Neural progenitor cell (in vitro differentiated cells): ENCODE results near the gene NEURL1. TPM values are rescaled to one million over a fixed set of nuclear protein-coding genes. Genes with fewer than 3 reads are reported as not detected.

Source experiments
- DNase-seq: peaks from one replicate; pipeline ENCODE4 v3.0.0-alpha.2; 2016; ENCODE audit warnings: low spot score
- H2AFZ ChIP-seq: fragments of 200-600 bp; sonication (generic); replicated peaks from 2 replicates; pipeline ENCODE4 v1.6.1; 2016; ENCODE audit warnings: antibody characterized with exemption
- H3F3A ChIP-seq: fragments of 200-600 bp; sonication (generic); 2 replicates; pipeline ENCODE4 v1.6.1; 2016; ENCODE audit warnings: antibody characterized with exemption, low read depth
- H3K27ac ChIP-seq: fragments of 200-600 bp; sonication (generic); 2 replicates; pipeline ENCODE4 v1.5.1; 2016; ENCODE audit warnings: mild to moderate bottlenecking
- H3K27me3 ChIP-seq: fragments of 200-600 bp; sonication (generic); 2 replicates; pipeline ENCODE4 v1.6.1; 2016; ENCODE audit warnings: mild to moderate bottlenecking, moderate library complexity
- H3K36me3 ChIP-seq: fragments of 200-600 bp; sonication (generic); 2 replicates; pipeline ENCODE4 v1.5.1; 2016
- H3K4me1 ChIP-seq: fragments of 200-600 bp; sonication (generic); 2 replicates; pipeline ENCODE4 v1.6.1; 2016; ENCODE audit warnings: mixed run types
- H3K4me2 ChIP-seq: fragments of 200-600 bp; sonication (generic); 2 replicates; pipeline ENCODE4 v1.6.1; 2016
- H3K4me3 ChIP-seq: fragments of 200-600 bp; sonication (generic); 2 replicates; pipeline ENCODE4 v1.5.1; 2016
- H3K79me2 ChIP-seq: fragments of 200-600 bp; sonication (generic); 2 replicates; pipeline ENCODE4 v1.6.1; 2016; ENCODE audit warnings: low read depth
- H3K9ac ChIP-seq: fragments of 200-600 bp; sonication (generic); 2 replicates; pipeline ENCODE4 v1.6.1; 2016
- H3K9me3 ChIP-seq: fragments of 200-600 bp; sonication (generic); 2 replicates; pipeline ENCODE4 v1.5.1; 2016; ENCODE audit warnings: low read depth
- H4K20me1 ChIP-seq: fragments of 200-600 bp; sonication (generic); 2 replicates; pipeline ENCODE4 v1.6.1; 2016; ENCODE audit warnings: low read depth
- H3K27ac Mint-ChIP-seq: 3 replicates; pipeline ENCODE4 v1.8.0; 2021; ENCODE audit warnings: mixed read lengths
- H3K27me3 Mint-ChIP-seq: 2 replicates; pipeline ENCODE4 v1.8.0; 2022; ENCODE audit warnings: low read depth, mild to moderate bottlenecking, inconsistent platforms, moderate library complexity, mixed read lengths; ENCODE audit not compliant: insufficient read depth
- H3K36me3 Mint-ChIP-seq: 3 replicates; pipeline ENCODE4 v1.8.0; 2021; ENCODE audit warnings: mixed read lengths
- H3K4me1 Mint-ChIP-seq: 3 replicates; pipeline ENCODE4 v1.8.0; 2021; ENCODE audit warnings: mixed read lengths
- H3K4me3 Mint-ChIP-seq: 3 replicates; pipeline ENCODE4 v1.8.0; 2021; ENCODE audit warnings: mild to moderate bottlenecking, moderate library complexity, mixed read lengths
- H3K9me3 Mint-ChIP-seq: 3 replicates; pipeline ENCODE4 v1.8.0; 2020; ENCODE audit warnings: mixed read lengths
- CTCF ChIP-seq: fragments of 200-600 bp; sonication (generic); IDR thresholded peaks from 2 replicates; pipeline ENCODE4 v1.5.1; 2017; ENCODE audit warnings: antibody characterized with exemption, mild to moderate bottlenecking
- EZH2 ChIP-seq: fragments of 200-600 bp; sonication (generic); IDR thresholded peaks from 2 replicates; pipeline ENCODE4 v1.6.1; 2017; ENCODE audit warnings: antibody characterized with exemption, mild to moderate bottlenecking, moderate library complexity
- EZH2phosphoT487 ChIP-seq: fragments of 200-600 bp; sonication (generic); IDR thresholded peaks from 2 replicates; pipeline ENCODE4 v1.6.1; 2017; ENCODE audit warnings: antibody characterized with exemption
- total RNA-seq: library from RNA; depleted of rRNA; stranded (reverse); fragments of >200 nt; gene quantifications from 2 replicates; pipeline ENCODE4 v1.2.3, GENCODE V29; 2015; ENCODE audit warnings: low replicate concordance

NEURL1 gene
- total RNA-seq, 1 donor from 2014 or later = 0.06 TPM

DNA sequence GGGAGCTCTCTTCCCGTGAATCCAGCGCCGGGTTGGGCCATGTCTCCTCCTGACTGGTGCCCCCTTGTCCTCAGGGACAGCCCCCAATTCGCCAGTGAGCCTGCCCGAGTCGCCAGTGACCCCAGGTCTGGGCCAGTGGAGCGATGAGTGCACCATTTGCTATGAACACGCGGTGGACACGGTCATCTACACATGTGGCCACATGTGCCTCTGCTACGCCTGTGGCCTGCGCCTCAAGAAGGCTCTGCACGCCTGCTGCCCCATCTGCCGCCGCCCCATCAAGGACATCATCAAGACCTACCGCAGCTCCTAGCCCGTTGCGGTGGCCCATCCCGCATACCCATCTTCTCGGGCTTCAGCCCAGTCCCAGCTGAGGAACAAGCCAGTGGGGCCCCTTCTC lies 96.6 kb downstream of the NEURL1 start:
- Histone ChIP-seq H3K9ac (no peak overlapping the region), H3F3A (no peaks in the 10 kb centered on the region), H3K27ac (no peak overlapping the region), H3K9me3 (no peaks in the 10 kb centered on the region), H2AFZ (no peak overlapping the region), H4K20me1 (no peaks in the 10 kb centered on the region), H3K4me1 (no peaks in the 10 kb centered on the region), H3K79me2 (no peaks in the 10 kb centered on the region), H3K36me3 (no peaks in the 10 kb centered on the region), H3K27me3 (no peaks in the 10 kb centered on the region), H3K4me3 (no peak overlapping the region), H3K4me2 (no peak overlapping the region)
- no peaks in the 10 kb centered on the region for H3K9me3 Mint-ChIP-seq
- DNase-seq = no peak
- TF ChIP-seq EZH2 (no peak), EZH2phosphoT487 (no peak), CTCF (no peak)
- no peak overlapping the region for H3K27ac Mint-ChIP-seq
- H3K27me3 Mint-ChIP-seq = peaks cover 5% of the 10 kb centered on the region
- no peak overlapping the region for H3K4me3 Mint-ChIP-seq
- H3K36me3 Mint-ChIP-seq = peaks cover 12% of the 10 kb centered on the region
- no peaks in the 10 kb centered on the region for H3K4me1 Mint-ChIP-seq

GRCh38 chr10:103590744-103591291 lies 97.3 kb downstream of the NEURL1 start:
- Histone ChIP-seq H3K9ac (no peak overlapping the region), H2AFZ (no peak overlapping the region), H3K4me2 (no peak overlapping the region), H3K9me3 (no peaks in the 10 kb centered on the region), H3K27ac (no peak overlapping the region), H4K20me1 (no peaks in the 10 kb centered on the region), H3K4me3 (no peak overlapping the region), H3K27me3 (no peaks in the 10 kb centered on the region), H3K4me1 (no peaks in the 10 kb centered on the region), H3K36me3 (no peaks in the 10 kb centered on the region), H3K79me2 (no peaks in the 10 kb centered on the region), H3F3A (no peaks in the 10 kb centered on the region)
- Mint-ChIP-seq H3K27me3 (peaks cover 4% of the 10 kb centered on the region), H3K36me3 (peaks cover 11% of the 10 kb centered on the region), H3K4me3 (no peak overlapping the region), H3K4me1 (no peaks in the 10 kb centered on the region), H3K27ac (peak overlapping the region; percentile 90), H3K9me3 (no peaks in the 10 kb centered on the region)
- TF ChIP-seq CTCF (no peak), EZH2 (no peak), EZH2phosphoT487 (no peak)
- DNase-seq = no peak

DNA sequence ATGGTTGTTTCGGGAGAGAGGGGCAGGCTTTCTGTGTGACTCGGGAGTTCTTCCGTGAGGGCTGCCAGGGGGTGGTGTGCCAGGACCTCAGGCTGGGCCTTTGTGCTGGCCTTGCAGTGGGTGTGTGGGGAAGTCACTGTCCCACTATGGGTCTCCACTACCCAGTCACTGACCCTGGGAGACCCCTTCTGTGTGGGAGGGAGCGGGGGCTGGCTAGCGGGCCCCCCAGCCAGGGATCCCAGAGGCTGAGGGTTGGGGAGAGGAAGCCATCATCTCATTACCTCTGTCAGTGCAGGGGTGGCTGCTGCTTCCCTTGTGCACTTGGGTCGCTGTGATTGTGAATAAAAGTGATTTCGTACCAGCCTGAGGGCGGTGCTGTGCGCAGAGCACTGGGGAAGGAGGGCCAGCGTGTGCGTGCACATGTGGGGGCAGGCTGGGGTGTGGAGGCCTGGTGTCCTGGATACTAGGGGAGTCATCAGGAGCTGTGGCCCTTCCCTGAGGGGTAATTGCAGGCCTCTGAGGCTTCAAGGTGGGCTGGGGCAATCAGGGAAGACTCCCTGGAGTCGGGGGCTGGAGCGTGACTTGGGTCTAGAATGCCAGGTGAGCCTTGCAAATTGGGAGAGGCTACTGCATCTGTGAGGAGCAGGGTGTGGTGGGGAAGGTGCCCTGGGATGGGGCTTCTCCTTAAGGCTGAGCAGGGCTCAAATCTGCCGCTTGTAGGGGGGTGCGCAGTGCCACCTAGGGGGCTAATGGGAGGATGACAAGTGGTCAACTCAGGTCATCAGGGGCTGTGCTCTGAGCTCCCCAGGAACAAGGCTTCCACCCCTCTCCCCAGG lies 98.9 kb downstream of the NEURL1 start:
- no peak overlapping the region for H3K4me2 ChIP-seq
- peaks cover 3% of the 10 kb centered on the region for H3K27me3 Mint-ChIP-seq

More for the DNA sequence above, 98.9 kb downstream of the NEURL1 start:
- H3K4me1 Mint-ChIP-seq = no peaks in the 10 kb centered on the region
- H3K4me1 ChIP-seq = no peaks in the 10 kb centered on the region
- peaks cover 8% of the 10 kb centered on the region for H3K36me3 Mint-ChIP-seq
- H3K4me3 ChIP-seq = no peak overlapping the region
- H3K27me3 ChIP-seq = no peaks in the 10 kb centered on the region
- TF ChIP-seq CTCF (peak; percentile 79), EZH2phosphoT487 (no peak)
- DNase-seq = peak; percentile 80
- H3K9me3 ChIP-seq = no peaks in the 10 kb centered on the region
- no peak overlapping the region for H3K27ac Mint-ChIP-seq
- H3K79me2 ChIP-seq = no peaks in the 10 kb centered on the region
- no peak overlapping the region for H3K9ac ChIP-seq
- no peak overlapping the region for H3K27ac ChIP-seq
- no peak overlapping the region for H2AFZ ChIP-seq
- no peak overlapping the region for H3K4me3 Mint-ChIP-seq
- no peaks in the 10 kb centered on the region for H4K20me1 ChIP-seq
- H3K9me3 Mint-ChIP-seq = no peaks in the 10 kb centered on the region
- H3K36me3 ChIP-seq = no peaks in the 10 kb centered on the region
- no peaks in the 10 kb centered on the region for H3F3A ChIP-seq
